ENCODE measurements around the gene TRPV5. TPM values are rescaled to one million over a fixed set of nuclear protein-coding genes. Genes with fewer than 3 reads are reported as not detected.

TRPV5 gene
- total RNA-seq, 4 donors from 2014 or later = not detected

GRCh38 chr7:142859411-142859810 is 74.1 kb downstream of the TRPV5 start:
- no peak for DNase-seq (ENCODE audit: low spot score)
- no peak for ATAC-seq (ENCODE audit: low FRiP score)
- no peak for TF ChIP-seq CTCF (IDR thresholded peaks at IDR 0.05)

Other genes with a start within 250 kb of the TRPV5 start
- gene PRSS1, start 184.3 kb downstream of the TRPV5 start, total RNA-seq = not detected
- gene PRSS2, start 162.8 kb downstream of the TRPV5 start, total RNA-seq = 1 to 10 TPM in 1 of 4 donors, under 1 TPM in 1, not detected in 2; 0.72 to 1.3 TPM
- gene EPHB6, start 78.7 kb downstream of the TRPV5 start, total RNA-seq = 10 to 100 TPM; 16.9 to 89.0 (median 45.7) TPM
- under 1 TPM; under 0.01 to 0.65 (median 0.52) TPM for gene TRPV6, start 48.0 kb downstream of the TRPV5 start, total RNA-seq
- not detected for gene LLCFC1, start 5.7 kb upstream of the TRPV5 start, total RNA-seq
- gene KEL, start 28.6 kb upstream of the TRPV5 start, total RNA-seq = under 1 TPM in 2 of 4 donors, not detected in 2; 0.28 to 0.96 TPM
- gene OR9A2, start 93.4 kb upstream of the TRPV5 start, total RNA-seq = not detected
- gene OR6V1, start 118.6 kb upstream of the TRPV5 start, total RNA-seq = not detected
- gene PIP, start 198.3 kb upstream of the TRPV5 start, total RNA-seq = not detected
- not detected for gene TAS2R39, start 249.7 kb upstream of the TRPV5 start, total RNA-seq